H1 (cell line): Measurements from ENCODE around the gene MRPS12. TPM values are rescaled to one million over a fixed set of nuclear protein-coding genes. Genes with fewer than 3 reads are reported as not detected.

ENCODE experiments used
- CTCF ChIA-PET: fragments of 300-600 bp; sonication (Branson Sonifier 250); formaldehyde crosslinking; loops from one replicate; lab custom pipeline; 2021; ENCODE audit not compliant: partially characterized antibody; lab: Charles Lee
- POLR2A ChIA-PET: fragments of 300-600 bp; sonication (Branson Sonifier 250); formaldehyde crosslinking; loops from one replicate; lab custom pipeline; 2021; ENCODE audit warnings: inconsistent platforms; ENCODE audit not compliant: partially characterized antibody; lab: Charles Lee
- DNase-seq, 2 experiments: peaks; one replicate each; pipeline versions ENCODE4 v3.0.0 to v3.0.0-alpha.2; 2010 to 2022; ENCODE audit warnings: low spot score in 2 of 2, low read depth in 1 of 2, mixed read lengths in 1 of 2
- FAIRE-seq: peaks from 2 replicates; lab custom pipeline; 2011; peaks lifted over from hg19 to GRCh38; lab: Jason Lieb, UNC
- H2AFZ ChIP-seq: 2 replicates; pipeline ENCODE4 v1.8.1; 2012; ENCODE audit warnings: low read length, inconsistent platforms
- H2AK5ac ChIP-seq: 2 replicates; pipeline ENCODE4 v1.6.1; 2013; ENCODE audit warnings: low read depth, low read length
- H2BK120ac ChIP-seq: replicated peaks from 2 replicates; pipeline ENCODE3; 2013; ENCODE audit warnings: low read depth, low read length, inconsistent platforms
- H2BK12ac ChIP-seq: 2 replicates; pipeline ENCODE4 v1.6.1; 2013; ENCODE audit warnings: low read depth, low read length
- H2BK15ac ChIP-seq: 2 replicates; pipeline ENCODE4 v1.6.1; 2013; ENCODE audit warnings: low read length
- H2BK20ac ChIP-seq: 2 replicates; pipeline ENCODE4 v1.6.1; 2013; ENCODE audit warnings: low read length
- H2BK5ac ChIP-seq: 2 replicates; pipeline ENCODE4 v1.6.1; 2013; ENCODE audit warnings: low read depth, low read length
- H3K14ac ChIP-seq: 2 replicates; pipeline ENCODE4 v1.6.1; 2013; ENCODE audit warnings: inconsistent platforms; ENCODE audit not compliant: insufficient read length
- H3K18ac ChIP-seq: 2 replicates; pipeline ENCODE4 v1.6.1; 2013; ENCODE audit warnings: low read length; ENCODE audit errors: extremely low read depth
- H3K23ac ChIP-seq: 2 replicates; pipeline ENCODE4 v1.6.1; 2013; ENCODE audit warnings: inconsistent platforms; ENCODE audit not compliant: insufficient read length
- H3K23me2 ChIP-seq: 2 replicates; pipeline ENCODE4 v1.6.1; 2013; ENCODE audit warnings: low read depth, low read length
- H3K27ac ChIP-seq: 2 replicates; pipeline ENCODE4 v1.6.1; 2011; ENCODE audit warnings: low read depth, low read length, inconsistent platforms
- H3K27me3 ChIP-seq, 4 experiments: replicated peaks in 1 of 4; 1 replicate in 1 of 4; 2 replicates in 3 of 4; pipeline versions ENCODE4 v1.6.1 to v1.8.1; 2011 to 2013; ENCODE audit warnings: low read length in 3 of 4, mild to moderate bottlenecking in 3 of 4, inconsistent platforms in 2 of 4, mixed read lengths in 2 of 4, moderate library complexity in 1 of 4; ENCODE audit not compliant: control insufficient read depth in 3 of 4, insufficient read depth in 3 of 4; ENCODE audit errors: extremely low read depth in 1 of 4
- H3K36me3 ChIP-seq, 4 experiments: 2 replicates each; pipeline versions ENCODE4 v1.6.1 to v1.8.1; 2011 to 2013; ENCODE audit warnings: mild to moderate bottlenecking in 4 of 4, low read length in 3 of 4, moderate library complexity in 2 of 4, control low read depth in 1 of 4, inconsistent platforms in 1 of 4; ENCODE audit not compliant: insufficient read depth in 4 of 4, control insufficient read depth in 2 of 4
- H3K4ac ChIP-seq: replicated peaks from 2 replicates; pipeline ENCODE3; 2013; ENCODE audit warnings: low read length, low read depth, mixed read lengths, inconsistent platforms; ENCODE audit not compliant: insufficient read length
- H3K4me1 ChIP-seq, 4 experiments: replicated peaks in 1 of 4; 1 replicate in 1 of 4; 2 replicates in 3 of 4; pipeline versions ENCODE4 v1.6.1 to v1.8.1; 2011 to 2013; ENCODE audit warnings: low read length in 3 of 4, inconsistent platforms in 2 of 4, mixed read lengths in 1 of 4; ENCODE audit not compliant: insufficient read depth in 4 of 4, control insufficient read depth in 3 of 4
- H3K4me2 ChIP-seq, 2 experiments: 2 replicates each; pipeline versions ENCODE4 v1.6.1 to v1.8.1; 2011 to 2013; ENCODE audit warnings: low read depth in 2 of 2, low read length in 2 of 2, control low read depth in 1 of 2, inconsistent platforms in 1 of 2, mild to moderate bottlenecking in 1 of 2; ENCODE audit not compliant: insufficient read depth in 1 of 2
- H3K4me3 ChIP-seq, 4 experiments: fragments of 200-600, 300-600 bp in 1 of 4; sonication (generic), shearing (Covaris generic), sonication (Bioruptor Twin) in 1 of 4; 2 replicates each; pipeline versions ENCODE4 v1.5.1 to v1.8.1; 2011 to 2016; ENCODE audit warnings: low read length in 4 of 4, low read depth in 3 of 4, control low read depth in 2 of 4, inconsistent platforms in 2 of 4, mild to moderate bottlenecking in 2 of 4, mixed read lengths in 1 of 4, moderate library complexity in 1 of 4; ENCODE audit not compliant: insufficient read depth in 2 of 4; ENCODE audit errors: extremely low read depth in 1 of 4
- H3K56ac ChIP-seq: replicated peaks from 2 replicates; pipeline ENCODE3; 2013; ENCODE audit warnings: low read depth, mild to moderate bottlenecking, mixed read lengths, low read length, inconsistent platforms; ENCODE audit not compliant: insufficient read length
- H3K79me1 ChIP-seq: 2 replicates; pipeline ENCODE4 v1.6.1; 2013; ENCODE audit warnings: low read depth, low read length, control low read depth
- H3K79me2 ChIP-seq, 2 experiments: 2 replicates each; pipeline versions ENCODE4 v1.6.1 to v1.8.1; 2012 to 2013; ENCODE audit warnings: low read length in 2 of 2, mild to moderate bottlenecking in 2 of 2, inconsistent platforms in 1 of 2; ENCODE audit not compliant: insufficient read depth in 2 of 2, control insufficient read depth in 1 of 2
- H3K9ac ChIP-seq, 4 experiments: replicated peaks in 1 of 4; 1 replicate in 1 of 4; 2 replicates in 3 of 4; pipeline versions ENCODE4 v1.6.1 to v1.8.1; 2011 to 2013; ENCODE audit warnings: low read depth in 3 of 4, low read length in 3 of 4, control low read depth in 2 of 4, mild to moderate bottlenecking in 2 of 4, moderate library complexity in 2 of 4, inconsistent platforms in 1 of 4; ENCODE audit errors: extremely low read depth in 1 of 4
- H3K9me3 ChIP-seq, 2 experiments: 2 replicates each; pipeline versions ENCODE4 v1.6.1 to v1.8.1; 2012 to 2013; ENCODE audit warnings: mild to moderate bottlenecking in 2 of 2, moderate library complexity in 2 of 2, control low read depth in 1 of 2, inconsistent platforms in 1 of 2, low read depth in 1 of 2, low read length in 1 of 2, mixed read lengths in 1 of 2; ENCODE audit not compliant: insufficient read depth in 2 of 2
- H4K20me1 ChIP-seq, 2 experiments: replicated peaks in 1 of 2; 2 replicates each; pipeline versions ENCODE3 to v1.8.1; 2011 to 2013; ENCODE audit warnings: inconsistent platforms in 2 of 2, low read length in 2 of 2, mild to moderate bottlenecking in 1 of 2; ENCODE audit not compliant: insufficient read depth in 2 of 2, control insufficient read depth in 1 of 2
- H4K5ac ChIP-seq: 2 replicates; pipeline ENCODE4 v1.6.1; 2013; ENCODE audit warnings: low read length, low read depth, mixed read lengths, inconsistent platforms; ENCODE audit not compliant: insufficient read length
- H4K8ac ChIP-seq: 2 replicates; pipeline ENCODE4 v1.8.0; 2013; ENCODE audit warnings: mild to moderate bottlenecking, moderate library complexity, low read length, inconsistent platforms; ENCODE audit not compliant: insufficient read depth; ENCODE audit errors: extremely low read depth
- H4K91ac ChIP-seq: replicated peaks from 2 replicates; pipeline ENCODE3; 2013; ENCODE audit warnings: low read length, mixed read lengths, inconsistent platforms; ENCODE audit not compliant: insufficient read length
- ATF3 ChIP-seq: IDR thresholded peaks from 2 replicates; pipeline ENCODE4 v1.6.1; 2011; ENCODE audit warnings: low read depth, mild to moderate bottlenecking, low read length; ENCODE audit not compliant: insufficient read depth
- CREB1 ChIP-seq: IDR thresholded peaks from 2 replicates; pipeline ENCODE4 v1.6.1; 2012; ENCODE audit warnings: inconsistent platforms
- EGR1 ChIP-seq: IDR thresholded peaks from 2 replicates; pipeline ENCODE4 v1.6.1; 2011; ENCODE audit warnings: low read depth, low read length, borderline replicate concordance
- EP300 ChIP-seq, 2 experiments: IDR thresholded peaks; 1 replicate in 1 of 2; 2 replicates in 1 of 2; pipeline ENCODE4 v1.6.1; 2011 to 2012; ENCODE audit warnings: low read depth in 2 of 2, low read length in 2 of 2, mild to moderate bottlenecking in 2 of 2, borderline replicate concordance in 1 of 2, inconsistent platforms in 1 of 2, moderate library complexity in 1 of 2
- MAX ChIP-seq: IDR thresholded peaks from 2 replicates; pipeline ENCODE4 v1.6.1; 2012; ENCODE audit warnings: inconsistent platforms
- NANOG ChIP-seq: IDR thresholded peaks from 2 replicates; pipeline ENCODE4 v1.6.1; 2011; ENCODE audit warnings: low read length, low read depth, mild to moderate bottlenecking, inconsistent platforms; ENCODE audit not compliant: insufficient read depth, poor library complexity, severe bottlenecking
- RAD21 ChIP-seq, 2 experiments: IDR thresholded peaks in 1 of 2; conservative IDR thresholded peaks in 1 of 2; 2 replicates each; pipeline ENCODE4 v1.6.1; 2011; ENCODE audit warnings: low read depth in 2 of 2, low read length in 2 of 2, improper control_type of control experiment in 1 of 2, inconsistent platforms in 1 of 2, mild to moderate bottlenecking in 1 of 2, moderate library complexity in 1 of 2
- SIN3A ChIP-seq, 2 experiments: IDR thresholded peaks in 1 of 2; conservative IDR thresholded peaks in 1 of 2; 2 replicates each; pipeline ENCODE4 v1.6.1; 2011 to 2012; ENCODE audit warnings: low read length in 2 of 2, improper control_type of control experiment in 1 of 2, low read depth in 1 of 2, mild to moderate bottlenecking in 1 of 2
- SIRT6 ChIP-seq: IDR thresholded peaks from one replicate; pipeline ENCODE4 v1.7.1; 2012; ENCODE audit warnings: low read length, inconsistent platforms
- SP2 ChIP-seq: IDR thresholded peaks from 2 replicates; pipeline ENCODE4 v1.6.1; 2012; ENCODE audit warnings: mild to moderate bottlenecking, low read length, inconsistent platforms
- SRF ChIP-seq: IDR thresholded peaks from 2 replicates; pipeline ENCODE4 v1.6.1; 2011; ENCODE audit warnings: mild to moderate bottlenecking, low read depth, low read length, moderate library complexity
- ZNF274 ChIP-seq: IDR thresholded peaks from 2 replicates; pipeline ENCODE4 v1.7.0; 2012; ENCODE audit warnings: low read length, borderline replicate concordance; ENCODE audit errors: extremely low read depth
- whole genome bisulfite sequencing, 2 experiments: shearing (Covaris generic) in 1 of 2; methylation state at CpG; one replicate each; pipeline versions ENCODE4 v1.1.6 to v1.1.7; 2013 to 2015; ENCODE audit warnings: low lambda C conversion rate in 2 of 2, mixed read lengths in 2 of 2, inconsistent platforms in 1 of 2, low coverage in 1 of 2, missing lambda C conversion rate in 1 of 2; ENCODE audit not compliant: insufficient replicate concordance in 2 of 2, insufficient coverage in 1 of 2, insufficient read length in 1 of 2; ENCODE audit errors: extremely low coverage in 1 of 2, missing lambda C conversion rate in 1 of 2; 5-methylcytosine and 5-hydroxymethylcytosine counted together
- polyA plus RNA-seq, 7 experiments: library from polyadenylated mRNA; depleted of rRNA in 3 of 7; stranded (reverse) in 5 of 7; unstranded in 2 of 7; fragments of >200 nt in 5 of 7; fragments of 200-250 nt in 2 of 7; gene quantifications; 1 replicate in 5 of 7; 2 replicates in 1 of 7; 4 replicates in 1 of 7; pipeline versions ENCODE4 v1.2.1 to v1.2.3, GENCODE V29; 2011 to 2013; ENCODE audit warnings: missing spikeins in 2 of 7, mixed read lengths in 2 of 7
- total RNA-seq: library from RNA; stranded (reverse); fragmentation: NEBNext Ultra II Directional; extraction: Animal tissue kit (Norgen Biotek cat#: 25700); gene quantifications from 2 replicates; pipeline ENCODE4 v1.2.1, GENCODE V29; 2021

MRPS12 gene
- total and polyA plus RNA-seq, 2 of the 8 experiments (the other 6 are each of a cell fraction or from before 2014, with no cell fraction given), result 79.0 to 175 TPM

DNA sequence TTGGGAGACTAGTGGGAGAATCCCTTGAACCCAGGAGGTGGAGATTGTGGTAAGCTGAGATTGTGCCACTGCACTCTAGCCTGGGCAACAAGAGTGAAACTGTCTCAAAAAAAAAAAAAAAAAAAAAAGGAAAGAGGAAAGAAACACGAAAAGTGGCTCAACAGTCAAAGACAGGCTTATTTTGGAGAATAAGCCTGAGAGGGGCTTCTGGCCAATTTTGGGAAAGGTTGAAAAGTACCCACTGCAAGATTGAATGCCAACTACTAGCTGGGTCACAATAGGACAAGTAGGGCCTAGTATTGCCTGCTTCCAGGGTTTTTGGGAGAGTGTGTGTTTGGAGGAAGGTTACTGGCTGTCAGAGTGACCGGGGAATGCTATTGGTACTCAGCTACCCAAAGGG is 27.6 kb downstream of the MRPS12 start:
- H4K8ac ChIP-seq, result no peak overlapping the region
- no peaks in the 10 kb centered on the region for H3K36me3 ChIP-seq
- no peak overlapping the region for H3K4ac ChIP-seq
- H4K5ac ChIP-seq, result no peak overlapping the region
- H2BK12ac ChIP-seq, result no peak overlapping the region
- no peak overlapping the region for H3K14ac ChIP-seq
- DNase-seq (no peak), FAIRE-seq (no peak)
- ChIA-PET CTCF (interaction anchor here (0.6 to 2.6 kb wide), 5 partner anchors 18 to 212 kb away, joined by 3 to 13 read pairs (median 4); partner anchors contain the start of genes FBXO17, MRPS12 and SARS2), POLR2A (no interaction called here)
- H3K27ac ChIP-seq, result no peak overlapping the region
- H3K79me1 ChIP-seq, result no peaks in the 10 kb centered on the region; the same call in 1 of the 2 replicates
- H3K56ac ChIP-seq, result no peak overlapping the region
- no peak overlapping the region for H2BK15ac ChIP-seq
- peaks cover 0 to 4% of the 10 kb centered on the region in 2 experiments for H4K20me1 ChIP-seq
- peaks cover 0 to 3% (median under 1%) of the 10 kb centered on the region in 4 experiments; a peak in 2 of 7 replicates for H3K4me1 ChIP-seq
- no peak overlapping the region for H3K4me2 ChIP-seq
- no peak overlapping the region for H2BK20ac ChIP-seq
- no peak overlapping the region for H3K9ac ChIP-seq
- H3K9me3 ChIP-seq, result 0 out of 4 replicates have a peak, but pooled peaks cover 0 to 3% of the 10 kb centered on the region in 2 experiments
- no peaks in the 10 kb centered on the region for H3K23me2 ChIP-seq
- H3K18ac ChIP-seq, result no peak overlapping the region
- H2BK5ac ChIP-seq, result no peak overlapping the region
- 89% methylated on average over 1 of the region's 2 CpGs; no CpG with 5 or more reads in 1 of the 2 experiments for WGBS, 2 experiments
- H2AK5ac ChIP-seq, result no peak overlapping the region
- no peaks in the 10 kb centered on the region for H3K27me3 ChIP-seq
- H2BK120ac ChIP-seq, result no peak overlapping the region
- H3K4me3 ChIP-seq, result no peak overlapping the region
- H3K79me2 ChIP-seq, result no peaks in the 10 kb centered on the region
- no peak overlapping the region for H2AFZ ChIP-seq
- no peak overlapping the region for H4K91ac ChIP-seq
- no peak overlapping the region for H3K23ac ChIP-seq
- TF ChIP-seq NANOG (no peak), ZNF274 (no peak), ATF3 (no peak), EGR1 (no peak), SP2 (no peak), EP300 (IDR thresholded peaks at IDR 0.05; ENCODE audit: borderline replicate concordance in 1 of 2, low read depth in 2 of 2, low read length in 2 of 2) (no peak), MAX (no peak), SRF (no peak), SIN3A (conservative IDR thresholded peaks at IDR 0.05 in 1 of 2, IDR thresholded peaks at IDR 0.05 in 1 of 2; ENCODE audit: low read depth in 1 of 2, low read length in 2 of 2) (no peak), CREB1 (no peak), RAD21 (IDR thresholded peaks at IDR 0.05 in 1 of 2, conservative IDR thresholded peaks at IDR 0.05 in 1 of 2; ENCODE audit: low read depth in 2 of 2, low read length in 2 of 2) (no peak), SIRT6 (no peak)
